Testis (tissue), 3 donors: ENCODE data around the gene ARVCF. TPM values are rescaled to one million over a fixed set of nuclear protein-coding genes. Genes with fewer than 3 reads are reported as not detected.

ENCODE experiments used
- DNase-seq: peaks from one replicate; pipeline ENCODE4 v3.0.0-alpha.2; 2019
- H3K27ac ChIP-seq, 2 donors: fragments of 200-600 bp; sonication (generic); one replicate each; pipeline ENCODE4 v1.5.1; 2019
- H3K27me3 ChIP-seq: fragments of 200-600 bp; sonication (generic); one replicate; pipeline ENCODE4 v1.5.1; 2019
- H3K36me3 ChIP-seq: fragments of 200-600 bp; sonication (generic); one replicate; pipeline ENCODE4 v1.5.1; 2017; ENCODE audit warnings: low read depth; ENCODE audit errors: missing control alignments
- H3K4me1 ChIP-seq: fragments of 200-600 bp; sonication (generic); one replicate; pipeline ENCODE4 v1.5.1; 2019
- H3K4me3 ChIP-seq, 2 donors: fragments of 200-600 bp; sonication (generic); one replicate each; pipeline ENCODE4 v1.5.1; 2017 to 2019
- H3K9me3 ChIP-seq: fragments of 200-600 bp; sonication (generic); one replicate; pipeline ENCODE4 v1.5.1; 2017
- POLR2A ChIP-seq: fragments of 450-650 bp; IDR thresholded peaks from one replicate; pipeline ENCODE4 v1.6.1; 2017; ENCODE audit warnings: antibody characterized with exemption, mild to moderate bottlenecking, moderate library complexity
- WGBS, 2 donors: methylation state at CpG; one replicate each; pipeline ENCODE4 v1.1.5; 2018; 5-methylcytosine and 5-hydroxymethylcytosine counted together
- intact Hi-C: fragments of 100-400 bp; cut with DNase I; formaldehyde crosslinking; loops from one replicate; pipeline ENCODE4 v1.15.1; 2023; ENCODE audit warnings: low total_unique reads
- polyA plus RNA-seq: library from polyadenylated mRNA; stranded (reverse); fragments of 350-450 nt; fragmentation: Illumina TruSeq; extraction: RNeasy Lipid Tissue Mini Kit (QIAGEN cat#74804); gene quantifications from one replicate; pipeline ENCODE4 v1.2.3, GENCODE V29; 2014; ENCODE audit warnings: low read depth, low replicate concordance; ENCODE audit not compliant: insufficient read depth
- total RNA-seq, 2 donors: library from RNA; depleted of rRNA; stranded (reverse); fragments of >200 nt; gene quantifications; one replicate each; pipeline ENCODE4 v1.2.3, GENCODE V29; 2016
- TF ChIP-seq, protein P1 (sequence below), 3 experiments: fragments of 450-650 bp in 2 of 3; fragments of 200-600 bp in 1 of 3; sonication (generic) in 1 of 3; IDR thresholded peaks; one replicate each; pipeline ENCODE4 v1.5.1; 2016 to 2019; ENCODE audit warnings: antibody characterized with exemption in 3 of 3, mild to moderate bottlenecking in 2 of 3, moderate library complexity in 1 of 3

The ARVCF gene
- total and polyA plus RNA-seq, 3 donors from 2014 or later = 21.1 to 57.7 (median 43.2) TPM

DNA sequence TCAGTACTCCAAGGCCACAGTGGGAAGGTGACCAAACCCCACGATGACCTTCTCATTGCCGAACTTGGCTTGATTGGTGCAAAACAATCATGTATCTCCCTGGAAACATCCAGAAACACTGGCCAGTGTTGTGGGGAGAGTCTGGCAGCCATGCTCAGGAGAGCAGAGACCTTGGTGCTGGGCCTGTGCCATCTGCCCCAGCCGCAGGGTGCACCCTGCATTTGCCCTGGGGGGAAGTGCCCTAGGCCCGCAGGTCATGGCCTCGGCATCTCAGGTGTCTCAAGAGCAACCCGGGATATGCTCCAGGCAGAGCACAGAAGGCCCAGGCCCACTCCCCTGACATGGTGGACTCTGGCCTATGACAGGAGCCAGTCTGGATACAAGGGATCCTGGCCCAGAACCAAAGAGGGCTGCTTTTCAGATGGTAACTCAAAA is 23.7 kb downstream of the ARVCF start:
- H3K36me3 ChIP-seq = no peaks in the 10 kb centered on the region
- no peak for DNase-seq
- no peaks in the 10 kb centered on the region for H3K27me3 ChIP-seq
- H3K4me3 ChIP-seq = no peak overlapping the region
- WGBS, 2 donors = 76 to 81% methylated on average over 6 of the region's 6 CpGs
- intact Hi-C loops = no loop called here
- H3K27ac ChIP-seq = no peak overlapping the region
- TF ChIP-seq, protein P1, sequence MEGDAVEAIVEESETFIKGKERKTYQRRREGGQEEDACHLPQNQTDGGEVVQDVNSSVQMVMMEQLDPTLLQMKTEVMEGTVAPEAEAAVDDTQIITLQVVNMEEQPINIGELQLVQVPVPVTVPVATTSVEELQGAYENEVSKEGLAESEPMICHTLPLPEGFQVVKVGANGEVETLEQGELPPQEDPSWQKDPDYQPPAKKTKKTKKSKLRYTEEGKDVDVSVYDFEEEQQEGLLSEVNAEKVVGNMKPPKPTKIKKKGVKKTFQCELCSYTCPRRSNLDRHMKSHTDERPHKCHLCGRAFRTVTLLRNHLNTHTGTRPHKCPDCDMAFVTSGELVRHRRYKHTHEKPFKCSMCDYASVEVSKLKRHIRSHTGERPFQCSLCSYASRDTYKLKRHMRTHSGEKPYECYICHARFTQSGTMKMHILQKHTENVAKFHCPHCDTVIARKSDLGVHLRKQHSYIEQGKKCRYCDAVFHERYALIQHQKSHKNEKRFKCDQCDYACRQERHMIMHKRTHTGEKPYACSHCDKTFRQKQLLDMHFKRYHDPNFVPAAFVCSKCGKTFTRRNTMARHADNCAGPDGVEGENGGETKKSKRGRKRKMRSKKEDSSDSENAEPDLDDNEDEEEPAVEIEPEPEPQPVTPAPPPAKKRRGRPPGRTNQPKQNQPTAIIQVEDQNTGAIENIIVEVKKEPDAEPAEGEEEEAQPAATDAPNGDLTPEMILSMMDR (IDR thresholded peaks at IDR 0.05) = no peak
- no peak for TF ChIP-seq POLR2A
- no peaks in the 10 kb centered on the region for H3K4me1 ChIP-seq
- H3K9me3 ChIP-seq = no peaks in the 10 kb centered on the region

DNA sequence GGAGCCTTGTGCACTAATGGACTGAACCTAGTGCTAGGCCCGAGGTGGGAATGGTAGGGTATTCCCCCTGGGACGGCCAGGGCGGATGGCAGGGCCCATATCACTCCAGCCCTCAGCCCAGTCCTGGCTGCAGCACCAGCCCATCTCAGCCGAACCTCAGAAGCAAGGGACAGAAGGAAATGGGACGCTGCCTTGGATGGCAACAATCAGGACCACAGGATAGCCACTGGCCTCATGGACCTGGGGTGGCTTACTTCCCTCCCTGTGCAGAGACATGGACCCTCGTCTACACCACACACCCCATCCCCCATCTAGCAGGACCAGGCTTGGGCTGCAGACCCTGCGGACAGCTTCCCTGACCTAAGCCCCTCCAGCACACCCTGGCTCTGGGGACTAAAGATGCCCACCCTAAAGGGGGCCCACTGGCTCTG is 24.1 kb downstream of the ARVCF start:
- Histone ChIP-seq H3K36me3 (no peaks in the 10 kb centered on the region), H3K27me3 (no peaks in the 10 kb centered on the region), H3K9me3 (no peaks in the 10 kb centered on the region), H3K4me3 (no peak overlapping the region), H3K27ac (no peak overlapping the region), H3K4me1 (no peaks in the 10 kb centered on the region)
- TF ChIP-seq POLR2A = no peak
- TF ChIP-seq, protein P1 (IDR thresholded peaks at IDR 0.05) = no peak
- DNase-seq = no peak
- WGBS, 2 donors = 84 to 98% methylated on average over 7 of the region's 7 CpGs
- intact Hi-C loops = no loop called here

DNA sequence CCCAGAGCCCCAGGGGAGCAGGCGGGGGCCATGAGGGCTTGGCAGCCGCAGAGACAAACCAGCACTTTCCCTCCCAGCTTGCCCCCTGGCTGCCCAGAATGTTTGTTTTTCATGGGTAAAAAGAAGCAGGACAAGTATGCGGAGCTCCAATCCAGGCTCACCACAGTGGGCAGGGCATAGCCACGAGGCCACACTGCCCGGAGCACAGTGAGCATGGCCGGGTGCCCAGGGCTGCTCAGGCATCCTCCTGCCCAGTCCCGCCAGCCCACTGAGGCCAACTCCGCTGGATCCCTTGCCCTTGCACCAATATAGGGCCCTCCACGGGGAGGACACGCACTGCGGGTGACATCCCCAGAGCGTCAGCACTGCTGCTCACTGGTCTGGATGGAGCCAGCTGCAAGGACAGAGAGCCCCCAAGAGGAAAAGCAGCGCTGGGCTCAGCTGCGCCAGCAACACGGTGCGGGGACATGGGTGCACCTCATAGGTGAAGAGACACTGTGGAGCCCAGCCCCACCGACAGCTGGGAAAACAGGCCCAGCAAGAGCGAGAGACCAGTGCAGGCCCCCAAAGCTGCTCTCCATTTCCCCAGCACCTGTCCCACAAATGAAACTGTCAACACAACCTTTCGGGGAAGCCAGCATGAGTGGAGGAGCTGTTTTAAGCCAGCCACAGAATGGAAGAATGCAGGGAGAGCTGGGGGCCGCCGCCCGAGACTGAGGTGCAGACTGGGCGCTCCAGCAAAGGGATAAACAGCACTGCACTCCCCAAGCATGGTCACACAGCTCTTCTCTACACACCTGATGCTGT is 24.8 kb downstream of the ARVCF start:
- WGBS, 2 donors = 86 to 89% methylated on average over 17 to 23 of the region's 23 CpGs
- H3K27ac ChIP-seq = no peak overlapping the region
- no peaks in the 10 kb centered on the region for H3K36me3 ChIP-seq
- TF ChIP-seq POLR2A = no peak
- TF ChIP-seq, protein P1 (IDR thresholded peaks at IDR 0.05) = no peak
- H3K27me3 ChIP-seq = no peaks in the 10 kb centered on the region
- H3K4me3 ChIP-seq = no peak overlapping the region
- H3K4me1 ChIP-seq = no peaks in the 10 kb centered on the region
- no peak for DNase-seq
- no peaks in the 10 kb centered on the region for H3K9me3 ChIP-seq
- intact Hi-C loops = no loop called here

DNA sequence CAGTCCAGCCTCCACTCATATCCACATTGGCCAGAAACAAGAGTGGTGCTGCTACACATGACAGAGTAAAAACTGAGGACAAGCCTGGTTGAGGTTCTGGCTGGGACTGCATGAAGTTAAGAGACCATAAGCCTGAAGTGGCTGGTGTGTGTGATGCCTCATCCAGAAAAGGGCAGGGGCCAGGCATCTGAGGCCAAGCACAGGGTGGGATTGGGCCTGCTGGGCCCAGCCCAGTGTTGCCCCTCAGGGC is 25.3 kb downstream of the ARVCF start:
- H3K27me3 ChIP-seq = no peaks in the 10 kb centered on the region
- H3K9me3 ChIP-seq = no peaks in the 10 kb centered on the region
- intact Hi-C loops = no loop called here
- no peak overlapping the region for H3K27ac ChIP-seq
- peaks cover 2% of the 10 kb centered on the region for H3K4me1 ChIP-seq
- TF ChIP-seq, protein P1 (IDR thresholded peaks at IDR 0.05) = no peak
- no peaks in the 10 kb centered on the region for H3K36me3 ChIP-seq
- no peak for DNase-seq
- no peak overlapping the region for H3K4me3 ChIP-seq
